Parathyroid adenoma (tissue), 2 donors: ENCODE results near the gene MBNL1.

ENCODE experiments used
- H2AFZ ChIP-seq: fragments of 300-600 bp; sonication (generic); one replicate; pipeline ENCODE4 v1.7.0; 2017; ENCODE audit warnings: antibody characterized with exemption, mild to moderate bottlenecking
- H3K27ac ChIP-seq: fragments of 300-600 bp; sonication (generic); one replicate; pipeline ENCODE4 v1.7.0; 2017
- H3K27me3 ChIP-seq: fragments of 300-600 bp; sonication (generic); one replicate; pipeline ENCODE4 v1.7.0; 2017; ENCODE audit warnings: low read length; ENCODE audit not compliant: control insufficient read depth, insufficient read depth
- H3K36me3 ChIP-seq: fragments of 300-600 bp; sonication (generic); one replicate; pipeline ENCODE4 v1.7.0; 2017; ENCODE audit warnings: low read length; ENCODE audit not compliant: control insufficient read depth, insufficient read depth
- H3K4me1 ChIP-seq: fragments of 300-600 bp; sonication (generic); one replicate; pipeline ENCODE4 v1.7.0; 2017; ENCODE audit warnings: control low read depth
- H3K4me2 ChIP-seq: fragments of 300-600 bp; sonication (generic); one replicate; pipeline ENCODE4 v1.7.0; 2017; ENCODE audit warnings: low read length
- H3K4me3 ChIP-seq: fragments of 300-600 bp; sonication (generic); one replicate; pipeline ENCODE4 v1.7.0; 2017; ENCODE audit warnings: low read depth, low read length
- H3K79me2 ChIP-seq: fragments of 300-600 bp; sonication (generic); one replicate; pipeline ENCODE4 v1.7.0; 2017; ENCODE audit warnings: control low read depth
- H3K9ac ChIP-seq: fragments of 300-600 bp; sonication (generic); one replicate; pipeline ENCODE4 v1.7.0; 2017; ENCODE audit warnings: mild to moderate bottlenecking
- H3K9me3 ChIP-seq: fragments of 300-600 bp; sonication (generic); one replicate; pipeline ENCODE4 v1.7.0; 2017; ENCODE audit warnings: low read length; ENCODE audit not compliant: control insufficient read depth
- CTCF ChIP-seq: fragments of 300-600 bp; sonication (generic); IDR thresholded peaks from one replicate; pipeline ENCODE4 v1.7.0; 2017; ENCODE audit warnings: antibody characterized with exemption, mild to moderate bottlenecking
- donor health status: primary hyperparathyroidism.

The MBNL1 gene

DNA sequence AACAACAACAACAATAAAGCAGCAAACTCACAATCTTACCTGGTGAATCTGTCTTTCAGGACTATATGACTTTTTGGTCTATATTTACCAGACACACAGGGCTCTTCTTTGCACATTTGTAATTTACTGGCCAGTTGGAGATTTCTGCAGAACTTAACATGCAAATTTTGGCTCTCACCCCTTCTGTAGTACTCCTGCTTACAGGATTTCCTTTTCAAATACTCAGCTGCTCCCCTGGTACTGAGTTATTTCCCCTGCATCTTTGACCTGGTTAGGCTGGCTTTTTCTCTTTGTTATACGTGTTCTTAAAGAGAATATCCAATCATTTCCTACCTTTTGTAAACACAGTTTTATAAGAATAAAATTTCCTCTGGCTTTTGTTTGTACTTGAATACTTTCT is 228.0 kb downstream of the MBNL1 start:
- TF ChIP-seq CTCF, result no peak

GRCh38 chr3:152497457-152497856 is 228.7 kb downstream of the MBNL1 start:
- H3K36me3 ChIP-seq, result no peaks in the 10 kb centered on the region
- H2AFZ ChIP-seq, result no peak overlapping the region
- no peak overlapping the region for H3K4me3 ChIP-seq
- H3K79me2 ChIP-seq, result no peaks in the 10 kb centered on the region
- H3K4me2 ChIP-seq, result no peak overlapping the region
- no peaks in the 10 kb centered on the region for H3K27me3 ChIP-seq
- TF ChIP-seq CTCF, result no peak
- no peaks in the 10 kb centered on the region for H3K9me3 ChIP-seq
- no peak overlapping the region for H3K27ac ChIP-seq
- no peak overlapping the region for H3K9ac ChIP-seq
- no peaks in the 10 kb centered on the region for H3K4me1 ChIP-seq

More for the DNA sequence above, 228.0 kb downstream of the MBNL1 start:
- H3K4me3 ChIP-seq, result no peak overlapping the region
- H3K27ac ChIP-seq, result no peak overlapping the region
- H3K4me2 ChIP-seq, result no peak overlapping the region
- no peak overlapping the region for H2AFZ ChIP-seq
- no peaks in the 10 kb centered on the region for H3K36me3 ChIP-seq
- H3K27me3 ChIP-seq, result no peaks in the 10 kb centered on the region
- H3K4me1 ChIP-seq, result no peaks in the 10 kb centered on the region
- H3K79me2 ChIP-seq, result no peaks in the 10 kb centered on the region
- H3K9ac ChIP-seq, result no peak overlapping the region
- H3K9me3 ChIP-seq, result no peaks in the 10 kb centered on the region

- Histone ChIP-seq H3K9ac (no peak overlapping the region), H3K4me1 (no peaks in the 10 kb centered on the region), H3K27me3 (no peaks in the 10 kb centered on the region), H3K9me3 (no peaks in the 10 kb centered on the region), H3K4me3 (no peak overlapping the region), H3K4me2 (no peak overlapping the region), H3K36me3 (no peaks in the 10 kb centered on the region), H3K79me2 (no peaks in the 10 kb centered on the region), H3K27ac (no peak overlapping the region), H2AFZ (no peak overlapping the region)
- TF ChIP-seq CTCF, result no peak
Measured at GRCh38 chr3:152497890-152498289, 229.2 kb downstream of the MBNL1 start.

GRCh38 chr3:152499791-152500385 is 231.2 kb downstream of the MBNL1 start:
- no peak overlapping the region for H3K27ac ChIP-seq
- H3K36me3 ChIP-seq, result no peaks in the 10 kb centered on the region

More at GRCh38 chr3:152499791-152500385, 231.2 kb downstream of the MBNL1 start:
- Histone ChIP-seq H3K9ac (no peak overlapping the region), H3K27me3 (no peaks in the 10 kb centered on the region), H3K4me1 (no peaks in the 10 kb centered on the region), H3K9me3 (no peaks in the 10 kb centered on the region), H3K4me2 (no peak overlapping the region), H2AFZ (no peak overlapping the region), H3K79me2 (no peaks in the 10 kb centered on the region), H3K4me3 (no peak overlapping the region)
- no peak for TF ChIP-seq CTCF
